HEK293 (cell line): Measurements from ENCODE around the gene MRPL19.

Experiments used
- CTCF ChIA-PET: fragments of 350-600 bp; formaldehyde crosslinking; extraction: SDS; loops from one replicate; lab custom pipeline; 2021; ENCODE audit warnings: antibody characterized with exemption; lab: Yijun Ruan, JAX
- POLR2A ChIA-PET: fragments of 300-600 bp; formaldehyde crosslinking; extraction: SDS; loops from one replicate; lab custom pipeline; 2020; ENCODE audit warnings: antibody characterized with exemption, inconsistent platforms; lab: Yijun Ruan, JAX
- H3K27ac ChIP-seq: fragments of 200-500 bp; sonication (Bioruptor generic); 2 replicates; pipeline ENCODE4 v1.5.1; 2014; ENCODE audit warnings: low read depth, low read length, control low read depth, inconsistent platforms; ENCODE audit errors: extremely low read depth
- H3K36me3 ChIP-seq, 2 experiments: fragments of 200-500 bp in 1 of 2; sonication (Bioruptor generic) in 1 of 2; 1 replicate in 1 of 2; 2 replicates in 1 of 2; pipeline ENCODE4 v1.5.1; 2014 to 2017; ENCODE audit warnings: inconsistent platforms in 2 of 2, low read length in 2 of 2; ENCODE audit not compliant: control insufficient read depth in 2 of 2, insufficient read depth in 1 of 2
- H3K4me1 ChIP-seq: fragments of 200-500 bp; sonication (Bioruptor generic); 2 replicates; pipeline ENCODE4 v1.5.1; 2014; ENCODE audit warnings: mild to moderate bottlenecking, low read length, inconsistent platforms; ENCODE audit not compliant: control insufficient read depth, insufficient read depth
- H3K4me3 ChIP-seq: 2 replicates; pipeline ENCODE4 v1.5.1; 2011; ENCODE audit warnings: low read depth, mild to moderate bottlenecking, control low read depth, low read length, moderate library complexity
- H3K9me3 ChIP-seq: fragments of 200-500 bp; sonication (Bioruptor generic); 2 replicates; pipeline ENCODE4 v1.5.1; 2014; ENCODE audit warnings: low read depth, low read length, inconsistent platforms; ENCODE audit not compliant: control insufficient read depth, insufficient read depth
- FEZF1 ChIP-seq: fragments of 450-650 bp; formaldehyde crosslinking; IDR thresholded peaks from 2 replicates; pipeline ENCODE4 v1.5.1; 2016; ENCODE audit warnings: missing biosample characterization, missing genetic modification characterization
- KLF7 ChIP-seq: fragments of 450-650 bp; formaldehyde crosslinking; IDR thresholded peaks from 2 replicates; pipeline ENCODE4 v1.5.1; 2016; ENCODE audit warnings: missing biosample characterization, missing genetic modification characterization, borderline replicate concordance
- KLF9 ChIP-seq: fragments of 450-650 bp; formaldehyde crosslinking; IDR thresholded peaks from 2 replicates; pipeline ENCODE4 v1.5.1; 2016; ENCODE audit warnings: missing biosample characterization, missing genetic modification characterization, low read depth
- ZBTB17 ChIP-seq: fragments of 450-650 bp; formaldehyde crosslinking; IDR thresholded peaks from 2 replicates; pipeline ENCODE4 v1.5.1; 2016; ENCODE audit warnings: missing biosample characterization, missing genetic modification characterization
- ZBTB21 ChIP-seq: fragments of 450-650 bp; formaldehyde crosslinking; IDR thresholded peaks from 2 replicates; pipeline ENCODE4 v1.5.1; 2017; ENCODE audit warnings: missing biosample characterization, missing genetic modification characterization
- ZNF133 ChIP-seq: fragments of 450-650 bp; formaldehyde crosslinking; IDR thresholded peaks from 2 replicates; pipeline ENCODE4 v1.5.1; 2016; ENCODE audit warnings: missing biosample characterization, missing genetic modification characterization
- ZNF138 ChIP-seq: fragments of 450-650 bp; formaldehyde crosslinking; IDR thresholded peaks from 2 replicates; pipeline ENCODE4 v1.5.1; 2016; ENCODE audit warnings: missing biosample characterization, missing genetic modification characterization, borderline replicate concordance
- ZNF549 ChIP-seq: fragments of 450-650 bp; IDR thresholded peaks from 2 replicates; pipeline ENCODE4 v1.5.1; 2018; ENCODE audit warnings: missing biosample characterization, missing genetic modification characterization, mild to moderate bottlenecking, inconsistent platforms, moderate library complexity
- ZNF654 ChIP-seq: fragments of 450-650 bp; formaldehyde crosslinking; IDR thresholded peaks from 2 replicates; pipeline ENCODE4 v1.5.1; 2016; ENCODE audit warnings: low read depth, missing biosample characterization, missing genetic modification characterization
- TF ChIP-seq, protein P1 (sequence below): fragments of 450-650 bp; formaldehyde crosslinking; IDR thresholded peaks from 2 replicates; pipeline ENCODE4 v1.5.1; 2016; ENCODE audit warnings: missing biosample characterization, missing genetic modification characterization, borderline replicate concordance
- TF ChIP-seq, protein P2 (sequence below): fragments of 450-650 bp; formaldehyde crosslinking; IDR thresholded peaks from 2 replicates; pipeline ENCODE4; 2016; ENCODE audit warnings: missing biosample characterization, missing genetic modification characterization
- TF ChIP-seq, protein P3 (sequence below): fragments of 450-650 bp; formaldehyde crosslinking; IDR thresholded peaks from 2 replicates; pipeline ENCODE4 v1.5.1; 2016; ENCODE audit warnings: missing biosample characterization, missing genetic modification characterization
- TF ChIP-seq, protein P4 (sequence below): fragments of 450-650 bp; formaldehyde crosslinking; IDR thresholded peaks from 2 replicates; pipeline ENCODE4 v1.5.1; 2016; ENCODE audit warnings: missing biosample characterization, missing genetic modification characterization
- TF ChIP-seq, protein P5 (sequence below): fragments of 450-650 bp; formaldehyde crosslinking; IDR thresholded peaks from 2 replicates; pipeline ENCODE4 v1.5.1; 2017; ENCODE audit warnings: missing biosample characterization, missing genetic modification characterization
- TF ChIP-seq, protein P6 (sequence below): fragments of 450-650 bp; formaldehyde crosslinking; IDR thresholded peaks from 2 replicates; pipeline ENCODE4 v1.5.1; 2016; ENCODE audit warnings: missing biosample characterization, missing genetic modification characterization

The MRPL19 gene

DNA sequence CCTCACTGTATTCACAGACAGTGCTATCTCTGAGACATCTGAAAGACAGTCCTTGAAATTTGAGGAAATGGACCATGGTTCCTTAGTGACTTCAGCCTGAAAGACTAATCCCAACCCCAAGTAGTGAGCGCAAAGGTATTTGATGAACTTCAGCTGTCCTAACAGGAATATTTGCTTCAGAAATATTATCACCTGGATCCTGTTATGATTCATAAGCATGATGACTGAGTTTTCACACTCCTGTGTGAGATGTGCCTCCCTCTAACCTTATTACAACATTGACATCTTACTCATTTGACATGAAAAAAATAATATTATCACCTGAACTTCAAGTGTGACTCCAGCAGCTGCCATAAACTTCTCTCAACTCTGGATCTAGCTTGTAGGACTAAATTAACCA lies 11.6 kb upstream of the MRPL19 start (continued):
- no peak for TF ChIP-seq ZNF133
- TF ChIP-seq, protein P1, sequence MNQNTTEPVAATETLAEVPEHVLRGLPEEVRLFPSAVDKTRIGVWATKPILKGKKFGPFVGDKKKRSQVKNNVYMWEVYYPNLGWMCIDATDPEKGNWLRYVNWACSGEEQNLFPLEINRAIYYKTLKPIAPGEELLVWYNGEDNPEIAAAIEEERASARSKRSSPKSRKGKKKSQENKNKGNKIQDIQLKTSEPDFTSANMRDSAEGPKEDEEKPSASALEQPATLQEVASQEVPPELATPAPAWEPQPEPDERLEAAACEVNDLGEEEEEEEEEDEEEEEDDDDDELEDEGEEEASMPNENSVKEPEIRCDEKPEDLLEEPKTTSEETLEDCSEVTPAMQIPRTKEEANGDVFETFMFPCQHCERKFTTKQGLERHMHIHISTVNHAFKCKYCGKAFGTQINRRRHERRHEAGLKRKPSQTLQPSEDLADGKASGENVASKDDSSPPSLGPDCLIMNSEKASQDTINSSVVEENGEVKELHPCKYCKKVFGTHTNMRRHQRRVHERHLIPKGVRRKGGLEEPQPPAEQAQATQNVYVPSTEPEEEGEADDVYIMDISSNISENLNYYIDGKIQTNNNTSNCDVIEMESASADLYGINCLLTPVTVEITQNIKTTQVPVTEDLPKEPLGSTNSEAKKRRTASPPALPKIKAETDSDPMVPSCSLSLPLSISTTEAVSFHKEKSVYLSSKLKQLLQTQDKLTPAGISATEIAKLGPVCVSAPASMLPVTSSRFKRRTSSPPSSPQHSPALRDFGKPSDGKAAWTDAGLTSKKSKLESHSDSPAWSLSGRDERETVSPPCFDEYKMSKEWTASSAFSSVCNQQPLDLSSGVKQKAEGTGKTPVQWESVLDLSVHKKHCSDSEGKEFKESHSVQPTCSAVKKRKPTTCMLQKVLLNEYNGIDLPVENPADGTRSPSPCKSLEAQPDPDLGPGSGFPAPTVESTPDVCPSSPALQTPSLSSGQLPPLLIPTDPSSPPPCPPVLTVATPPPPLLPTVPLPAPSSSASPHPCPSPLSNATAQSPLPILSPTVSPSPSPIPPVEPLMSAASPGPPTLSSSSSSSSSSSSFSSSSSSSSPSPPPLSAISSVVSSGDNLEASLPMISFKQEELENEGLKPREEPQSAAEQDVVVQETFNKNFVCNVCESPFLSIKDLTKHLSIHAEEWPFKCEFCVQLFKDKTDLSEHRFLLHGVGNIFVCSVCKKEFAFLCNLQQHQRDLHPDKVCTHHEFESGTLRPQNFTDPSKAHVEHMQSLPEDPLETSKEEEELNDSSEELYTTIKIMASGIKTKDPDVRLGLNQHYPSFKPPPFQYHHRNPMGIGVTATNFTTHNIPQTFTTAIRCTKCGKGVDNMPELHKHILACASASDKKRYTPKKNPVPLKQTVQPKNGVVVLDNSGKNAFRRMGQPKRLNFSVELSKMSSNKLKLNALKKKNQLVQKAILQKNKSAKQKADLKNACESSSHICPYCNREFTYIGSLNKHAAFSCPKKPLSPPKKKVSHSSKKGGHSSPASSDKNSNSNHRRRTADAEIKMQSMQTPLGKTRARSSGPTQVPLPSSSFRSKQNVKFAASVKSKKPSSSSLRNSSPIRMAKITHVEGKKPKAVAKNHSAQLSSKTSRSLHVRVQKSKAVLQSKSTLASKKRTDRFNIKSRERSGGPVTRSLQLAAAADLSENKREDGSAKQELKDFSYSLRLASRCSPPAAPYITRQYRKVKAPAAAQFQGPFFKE (tag by site-specific recombination) = no peak
- TF ChIP-seq, protein P2, sequence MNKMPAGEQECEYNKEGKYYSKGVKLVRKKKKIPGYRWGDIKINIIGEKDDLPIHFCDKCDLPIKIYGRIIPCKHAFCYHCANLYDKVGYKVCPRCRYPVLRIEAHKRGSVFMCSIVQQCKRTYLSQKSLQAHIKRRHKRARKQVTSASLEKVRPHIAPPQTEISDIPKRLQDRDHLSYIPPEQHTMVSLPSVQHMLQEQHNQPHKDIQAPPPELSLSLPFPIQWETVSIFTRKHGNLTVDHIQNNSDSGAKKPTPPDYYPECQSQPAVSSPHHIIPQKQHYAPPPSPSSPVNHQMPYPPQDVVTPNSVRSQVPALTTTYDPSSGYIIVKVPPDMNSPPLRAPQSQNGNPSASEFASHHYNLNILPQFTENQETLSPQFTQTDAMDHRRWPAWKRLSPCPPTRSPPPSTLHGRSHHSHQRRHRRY = no peak
- TF ChIP-seq, protein P3, sequence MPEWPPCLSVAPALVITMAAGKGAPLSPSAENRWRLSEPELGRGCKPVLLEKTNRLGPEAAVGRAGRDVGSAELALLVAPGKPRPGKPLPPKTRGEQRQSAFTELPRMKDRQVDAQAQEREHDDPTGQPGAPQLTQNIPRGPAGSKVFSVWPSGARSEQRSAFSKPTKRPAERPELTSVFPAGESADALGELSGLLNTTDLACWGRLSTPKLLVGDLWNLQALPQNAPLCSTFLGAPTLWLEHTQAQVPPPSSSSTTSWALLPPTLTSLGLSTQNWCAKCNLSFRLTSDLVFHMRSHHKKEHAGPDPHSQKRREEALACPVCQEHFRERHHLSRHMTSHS = no peak
- TF ChIP-seq, protein P4, sequence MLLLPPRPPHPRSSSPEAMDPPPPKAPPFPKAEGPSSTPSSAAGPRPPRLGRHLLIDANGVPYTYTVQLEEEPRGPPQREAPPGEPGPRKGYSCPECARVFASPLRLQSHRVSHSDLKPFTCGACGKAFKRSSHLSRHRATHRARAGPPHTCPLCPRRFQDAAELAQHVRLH = no peak
- no peak for TF ChIP-seq ZBTB17
- TF ChIP-seq, protein P5, sequence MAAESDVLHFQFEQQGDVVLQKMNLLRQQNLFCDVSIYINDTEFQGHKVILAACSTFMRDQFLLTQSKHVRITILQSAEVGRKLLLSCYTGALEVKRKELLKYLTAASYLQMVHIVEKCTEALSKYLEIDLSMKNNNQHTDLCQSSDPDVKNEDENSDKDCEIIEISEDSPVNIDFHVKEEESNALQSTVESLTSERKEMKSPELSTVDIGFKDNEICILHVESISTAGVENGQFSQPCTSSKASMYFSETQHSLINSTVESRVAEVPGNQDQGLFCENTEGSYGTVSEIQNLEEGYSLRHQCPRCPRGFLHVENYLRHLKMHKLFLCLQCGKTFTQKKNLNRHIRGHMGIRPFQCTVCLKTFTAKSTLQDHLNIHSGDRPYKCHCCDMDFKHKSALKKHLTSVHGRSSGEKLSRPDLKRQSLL (tag by site-specific recombination) = no peak
- TF ChIP-seq KLF9 (tag by site-specific recombination) = no peak
- TF ChIP-seq ZNF549 (tag by site-specific recombination) = no peak

DNA sequence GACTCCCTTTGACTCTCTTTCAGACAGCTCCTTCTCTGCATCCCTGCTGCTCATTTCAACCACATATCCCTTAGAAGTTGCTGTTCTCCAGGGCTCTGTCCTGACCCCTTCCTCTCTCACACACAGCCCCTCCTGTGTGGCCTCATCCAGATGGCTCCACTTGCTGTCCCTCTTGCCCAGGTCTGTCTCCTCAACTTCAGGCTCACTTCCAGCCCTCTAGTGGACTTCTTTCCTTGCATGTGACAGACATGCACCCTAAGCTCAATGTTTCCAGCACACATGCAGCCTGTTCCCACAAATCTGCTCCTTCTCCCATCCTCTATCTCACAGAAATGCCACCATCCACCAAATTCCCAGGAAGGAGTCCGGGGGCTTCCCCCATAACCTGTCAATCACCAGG lies 9.0 kb upstream of the MRPL19 start:
- no peaks in the 10 kb centered on the region for H3K36me3 ChIP-seq
- no peak overlapping the region for H3K27ac ChIP-seq
- no peaks in the 10 kb centered on the region for H3K4me1 ChIP-seq
- H3K9me3 ChIP-seq = no peaks in the 10 kb centered on the region
- H3K4me3 ChIP-seq = no peak overlapping the region
- ChIA-PET CTCF (interaction anchor here (0.6 to 4.5 kb wide), 6 partner anchors 9 to 180 kb away, joined by 3 to 37 read pairs (median 4); no protein-coding TSS in a partner anchor), POLR2A (interaction anchor here (0.6 kb wide), 1 partner anchor 807 kb away, joined by 3 read pairs; no protein-coding TSS in a partner anchor)
- TF ChIP-seq, protein P6, sequence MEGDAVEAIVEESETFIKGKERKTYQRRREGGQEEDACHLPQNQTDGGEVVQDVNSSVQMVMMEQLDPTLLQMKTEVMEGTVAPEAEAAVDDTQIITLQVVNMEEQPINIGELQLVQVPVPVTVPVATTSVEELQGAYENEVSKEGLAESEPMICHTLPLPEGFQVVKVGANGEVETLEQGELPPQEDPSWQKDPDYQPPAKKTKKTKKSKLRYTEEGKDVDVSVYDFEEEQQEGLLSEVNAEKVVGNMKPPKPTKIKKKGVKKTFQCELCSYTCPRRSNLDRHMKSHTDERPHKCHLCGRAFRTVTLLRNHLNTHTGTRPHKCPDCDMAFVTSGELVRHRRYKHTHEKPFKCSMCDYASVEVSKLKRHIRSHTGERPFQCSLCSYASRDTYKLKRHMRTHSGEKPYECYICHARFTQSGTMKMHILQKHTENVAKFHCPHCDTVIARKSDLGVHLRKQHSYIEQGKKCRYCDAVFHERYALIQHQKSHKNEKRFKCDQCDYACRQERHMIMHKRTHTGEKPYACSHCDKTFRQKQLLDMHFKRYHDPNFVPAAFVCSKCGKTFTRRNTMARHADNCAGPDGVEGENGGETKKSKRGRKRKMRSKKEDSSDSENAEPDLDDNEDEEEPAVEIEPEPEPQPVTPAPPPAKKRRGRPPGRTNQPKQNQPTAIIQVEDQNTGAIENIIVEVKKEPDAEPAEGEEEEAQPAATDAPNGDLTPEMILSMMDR = peak; percentile 26; the same call in 1 of the 2 replicates
- no peak for TF ChIP-seq ZNF138 (tag by site-specific recombination)
- no peak for TF ChIP-seq KLF7 (tag by site-specific recombination)
- no peak for TF ChIP-seq ZNF654
- no peak for TF ChIP-seq ZBTB21 (tag by site-specific recombination)
- TF ChIP-seq FEZF1 (tag by site-specific recombination) = no peak
